ENCODE measurements around the gene SPARC. TPM values are rescaled to one million over a fixed set of nuclear protein-coding genes. Genes with fewer than 3 reads are reported as not detected.

The SPARC gene
- total RNA-seq, 1 experiment from 2014 or later = 386 TPM

DNA sequence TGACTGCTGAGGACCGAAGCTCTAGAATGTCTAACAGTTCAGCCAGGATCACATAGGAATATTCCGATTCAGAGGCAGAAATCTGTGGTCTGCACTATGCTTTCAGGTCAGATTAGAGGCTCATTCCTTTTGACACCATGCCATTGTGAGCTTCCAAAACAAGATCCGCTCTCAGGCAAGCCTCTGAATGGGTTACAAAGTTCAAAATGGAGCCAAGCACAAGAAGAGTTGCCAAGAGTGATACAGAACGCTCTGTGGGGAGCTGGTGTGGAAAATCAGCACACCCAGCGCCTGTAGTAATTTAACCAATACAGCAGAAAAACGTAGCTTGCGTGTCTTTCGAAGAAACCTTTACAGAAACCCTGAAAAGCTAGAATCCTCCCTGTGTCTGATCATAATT is 62.2 kb downstream of the SPARC start:
- DNase-seq (ENCODE audit: low read depth) = no peak

DNA sequence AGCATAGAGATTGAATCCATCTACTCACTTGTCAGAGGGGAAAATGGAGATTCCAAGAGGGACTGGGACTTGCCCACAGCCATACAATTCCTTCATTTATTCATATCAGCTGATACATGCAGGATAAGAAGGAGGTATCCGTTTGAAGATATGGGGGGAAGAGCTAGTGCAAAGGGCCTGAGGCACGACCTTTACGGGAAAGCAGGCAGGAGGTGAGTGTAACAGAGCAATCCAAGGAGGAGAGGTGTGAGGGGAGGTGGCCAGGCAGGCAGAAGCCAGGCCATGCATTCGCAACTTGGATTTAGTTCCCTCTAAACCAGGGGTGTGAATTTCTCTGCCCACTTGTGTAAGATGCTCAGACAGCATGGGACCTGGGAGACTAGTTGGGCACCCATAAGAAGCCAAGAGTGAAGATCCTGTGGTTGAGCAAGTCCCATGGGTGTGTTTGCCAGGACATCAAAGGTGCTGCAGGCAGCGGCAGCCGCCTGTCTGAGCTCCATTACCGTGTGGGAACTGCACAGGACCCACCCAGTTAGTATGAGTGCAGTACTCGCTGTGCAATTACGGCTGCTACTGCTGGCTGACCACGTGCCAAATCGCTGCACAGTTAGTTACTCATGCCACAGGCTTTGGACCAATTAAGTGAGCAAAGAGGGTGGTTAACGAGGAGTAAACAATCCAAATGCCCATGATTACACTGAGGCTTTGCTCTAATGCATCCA is 64.2 kb downstream of the SPARC start:
- peak; percentile 63 for DNase-seq (ENCODE audit: low read depth)

DNA sequence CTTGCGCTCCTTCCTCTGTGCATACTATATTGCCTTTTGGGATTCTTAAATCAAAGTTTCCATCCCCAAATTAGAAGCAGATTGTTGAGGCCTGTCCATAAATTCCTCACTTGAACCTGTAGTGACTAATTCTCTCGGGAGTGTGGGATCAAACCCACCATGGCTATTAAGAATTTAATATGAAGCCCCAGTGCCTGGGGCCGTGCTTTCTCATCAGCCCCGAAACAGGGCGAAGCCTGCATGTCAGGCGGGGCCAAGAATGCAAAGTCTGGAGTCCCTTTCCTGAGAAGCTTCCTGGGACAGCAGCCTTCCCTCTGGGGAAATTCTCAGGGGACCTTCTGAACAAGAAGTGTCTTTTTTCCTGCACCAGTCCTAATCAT is 66.3 kb downstream of the SPARC start:
- DNase-seq (ENCODE audit: low read depth) = no peak

DNA sequence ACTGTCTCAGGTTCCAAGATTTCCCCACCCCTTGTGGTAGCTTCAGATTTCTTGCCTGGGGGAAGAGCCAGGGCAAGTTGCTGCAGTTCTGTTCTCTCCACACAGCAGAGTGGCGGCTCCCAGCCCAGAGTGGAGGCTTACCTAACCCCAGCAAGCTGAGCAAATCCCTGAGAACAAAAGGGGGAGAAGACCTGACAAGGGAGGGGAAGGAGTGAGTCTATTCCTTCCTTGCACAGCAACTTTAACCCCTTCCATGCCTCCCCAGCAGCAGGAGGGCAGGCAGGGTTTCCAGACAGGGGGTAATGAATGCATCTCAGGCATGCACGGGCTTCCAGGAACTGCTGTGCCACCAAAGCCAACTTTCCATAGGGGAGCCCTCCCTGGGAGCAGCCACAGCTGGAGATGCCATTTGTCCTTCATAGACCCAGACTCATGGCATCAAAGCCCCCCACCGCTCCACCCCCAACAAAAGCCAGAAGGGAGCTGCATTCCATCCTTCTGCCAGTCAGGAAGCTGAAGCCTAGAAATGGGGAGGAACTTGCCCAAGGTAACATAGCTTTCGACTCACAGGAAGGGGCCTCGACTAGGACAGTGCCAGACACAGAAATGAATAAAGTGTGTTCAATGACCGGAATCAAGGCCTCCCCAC is 66.8 kb downstream of the SPARC start:
- no peak for DNase-seq (ENCODE audit: low read depth)

DNA sequence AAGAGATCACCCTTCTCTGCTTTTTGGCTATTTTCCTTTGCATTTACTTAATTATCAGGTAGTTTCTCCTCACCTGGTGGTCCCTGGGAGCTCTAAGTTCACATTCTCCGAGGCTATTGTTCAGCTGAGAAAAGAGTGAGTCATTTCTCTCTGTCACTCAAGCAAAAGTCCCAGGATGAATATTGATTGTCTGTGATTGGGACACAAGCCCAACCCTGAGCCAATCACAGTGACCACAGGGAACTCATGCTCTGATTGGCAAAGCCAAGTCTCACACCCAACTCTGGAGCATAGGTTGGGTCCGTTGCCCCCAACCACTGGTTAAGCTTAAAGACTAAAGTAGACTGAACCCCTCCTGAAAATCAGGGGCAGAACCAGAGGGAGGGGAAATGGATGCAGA is 67.8 kb downstream of the SPARC start:
- no peak for DNase-seq (ENCODE audit: low read depth)

DNA sequence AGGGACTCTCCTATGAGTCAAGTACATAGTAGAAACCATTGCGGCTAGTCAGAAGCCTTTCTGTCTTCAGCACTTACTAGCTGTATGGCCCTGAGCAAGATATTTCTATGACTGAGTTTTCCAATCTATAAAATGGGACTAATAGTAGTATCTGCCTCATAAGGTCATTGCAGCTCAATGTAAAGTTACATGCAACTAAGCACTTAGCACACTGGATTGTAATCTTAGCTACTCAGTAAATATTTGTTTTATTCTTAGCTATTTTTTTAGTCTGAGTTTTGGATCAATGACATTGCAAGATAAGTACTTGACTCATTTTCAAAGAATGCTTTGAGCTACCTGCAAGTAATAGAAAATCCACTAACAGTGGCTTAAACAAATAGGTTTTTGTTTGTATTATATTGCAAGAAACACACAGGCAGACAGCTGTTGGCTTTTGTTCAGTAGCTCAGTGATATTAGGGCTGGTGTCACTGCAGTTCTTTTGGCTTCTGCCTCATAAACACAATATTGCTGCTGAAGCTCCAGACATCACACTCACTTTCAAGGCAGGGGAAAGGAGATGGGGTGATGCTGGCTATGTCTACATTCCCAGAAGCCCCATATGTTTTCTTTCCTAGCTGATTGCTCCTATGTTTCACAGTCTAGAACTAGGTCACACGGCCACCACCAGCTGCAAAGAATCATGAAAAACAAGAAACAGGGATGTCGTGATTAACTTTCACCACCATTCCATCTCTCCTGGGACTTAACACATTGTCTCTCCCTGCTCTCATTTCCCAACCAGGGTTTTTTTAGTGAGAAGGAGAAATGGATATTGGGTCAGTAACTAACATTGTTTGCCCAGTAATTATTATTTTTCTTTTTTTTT is 68.6 kb downstream of the SPARC start:
- no peak for DNase-seq (ENCODE audit: low read depth)

DNA sequence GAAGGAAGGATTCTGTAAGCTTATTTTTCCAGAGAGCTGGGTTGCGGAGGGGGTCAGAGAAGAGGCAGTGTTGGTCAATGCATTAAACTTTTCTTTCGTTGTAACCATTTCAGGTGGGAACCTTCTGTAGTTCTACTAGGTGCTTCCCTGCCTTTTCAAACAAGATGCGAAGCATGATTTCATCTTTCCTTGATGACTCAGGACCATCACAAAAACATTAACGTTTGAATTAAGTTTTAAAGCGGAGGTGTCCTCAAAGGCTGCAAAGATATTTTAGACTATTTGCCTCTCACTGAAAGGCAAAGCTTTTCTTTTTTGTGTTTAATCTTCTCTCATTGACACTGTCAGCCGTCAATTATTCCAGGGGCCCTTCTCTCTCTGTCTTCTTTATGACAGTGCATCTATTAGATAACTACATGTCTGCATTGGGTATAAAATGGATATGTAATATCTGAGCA is 69.3 kb downstream of the SPARC start:
- no peak for DNase-seq (ENCODE audit: low read depth)

DNA sequence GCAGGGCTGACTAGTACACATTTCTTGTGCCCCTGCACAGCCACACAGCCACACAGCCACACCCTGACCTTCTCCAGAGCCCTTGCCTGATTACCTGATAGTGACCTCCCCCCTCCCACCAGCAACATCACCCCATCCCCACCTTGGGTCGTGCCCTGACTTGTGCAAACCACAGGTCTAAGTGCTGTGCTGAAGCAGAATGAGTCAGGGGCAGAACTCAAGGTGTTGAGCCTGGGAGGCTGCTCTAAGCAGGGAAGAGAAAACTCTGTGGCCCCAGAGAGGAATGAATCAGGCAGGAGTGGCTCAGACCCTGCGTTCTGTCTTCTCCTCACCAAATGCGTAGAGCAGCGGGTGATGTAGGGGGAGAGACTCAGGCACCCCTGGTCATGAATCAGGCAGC is 71.3 kb downstream of the SPARC start:
- peak; percentile 33 for DNase-seq (ENCODE audit: low read depth)

DNA sequence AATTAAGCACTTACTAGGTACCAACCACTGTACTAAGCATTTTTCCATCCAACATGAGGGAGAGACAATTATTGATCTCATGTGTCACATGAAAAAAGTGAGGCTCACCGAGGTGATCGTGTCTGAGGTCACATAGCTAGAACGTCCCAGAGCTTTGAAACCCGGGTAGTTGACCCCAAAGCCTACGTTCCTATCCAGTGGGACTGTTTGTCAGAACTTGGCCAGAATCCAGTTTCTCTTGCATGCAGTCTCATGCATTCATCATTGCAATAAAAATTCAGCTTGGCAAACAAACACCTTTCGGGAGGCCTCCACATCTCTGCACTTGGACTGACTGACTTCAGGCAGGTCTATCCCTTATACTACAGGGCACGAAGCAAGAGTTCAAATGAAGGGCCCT is 72.2 kb downstream of the SPARC start:
- no peak for DNase-seq (ENCODE audit: low read depth)

DNA sequence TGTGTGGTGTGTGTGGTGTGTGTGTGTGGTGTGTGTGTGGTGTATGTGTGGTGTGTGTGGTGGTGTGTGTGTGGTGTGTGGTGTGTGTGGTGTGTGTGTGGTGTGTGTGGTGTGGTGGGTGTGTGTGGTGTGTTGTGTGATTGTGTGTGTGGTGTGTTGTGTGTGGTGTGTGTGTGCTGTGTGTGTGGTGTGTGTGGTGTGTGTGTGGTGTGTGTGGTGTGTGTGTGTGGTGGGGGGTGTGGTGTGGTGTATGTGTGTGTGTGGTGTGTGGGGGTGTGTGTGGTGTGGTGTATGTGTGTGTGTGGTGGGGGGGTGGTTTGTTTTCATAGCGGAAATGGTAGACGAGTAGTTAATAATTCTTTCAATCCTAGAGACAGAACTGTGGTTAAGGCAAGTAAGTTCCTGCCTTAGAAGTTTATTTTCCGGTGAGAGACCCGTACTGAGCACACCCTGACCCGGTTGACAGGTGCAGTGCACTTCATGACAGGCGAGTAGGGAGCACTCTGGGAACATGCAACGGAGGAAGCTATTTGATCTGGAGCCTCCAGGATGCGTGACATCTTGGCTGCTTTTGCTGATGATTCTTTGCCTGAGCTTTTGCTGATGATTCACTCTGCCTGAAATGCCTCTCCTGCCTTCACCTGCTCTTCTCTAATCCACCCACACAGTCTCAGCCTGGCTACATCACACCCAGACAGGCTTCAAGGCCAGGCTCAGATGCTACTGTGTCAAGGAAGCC is 73.9 kb downstream of the SPARC start:
- no peak for DNase-seq (ENCODE audit: low read depth)

DNA sequence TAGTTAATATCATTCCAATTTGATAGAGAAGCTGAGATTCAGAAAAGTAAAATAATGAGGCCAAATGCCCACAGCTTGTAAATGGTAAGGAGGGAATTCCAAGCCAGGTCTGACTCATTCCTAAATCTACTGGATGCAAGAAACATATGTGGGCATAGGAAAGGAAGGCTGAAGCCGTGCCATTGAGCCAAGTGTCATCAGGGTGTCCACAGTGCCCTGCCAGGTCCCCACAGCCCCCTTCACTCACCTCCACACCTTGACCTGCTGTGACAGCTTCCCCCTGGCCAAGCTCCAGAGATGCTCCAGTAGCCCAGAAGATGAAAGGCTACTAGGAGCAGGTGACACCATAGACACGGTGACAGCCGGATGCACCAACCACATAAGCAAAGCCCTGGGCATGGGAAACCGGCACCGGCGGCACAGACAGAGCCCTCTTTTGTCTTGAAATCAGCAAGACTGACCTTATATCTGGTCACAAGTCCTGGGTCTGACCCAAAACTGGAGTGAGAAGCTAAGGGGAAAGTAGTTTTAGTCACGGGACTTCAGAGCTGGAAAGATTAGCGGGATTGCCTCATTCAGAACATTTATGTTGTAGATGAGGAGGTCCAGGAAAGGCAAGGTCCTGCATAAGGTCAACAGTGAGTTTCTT is 75.5 kb downstream of the SPARC start:
- DNase-seq (ENCODE audit: low read depth) = peak; percentile 13

Other genes with a start within 250 kb of the SPARC start
- gene SLC36A1, start 239.3 kb downstream of the SPARC start, total RNA-seq (2014; rRNA removed; shearing (Covaris generic)) = 1.7 and 3.5 TPM in 2 replicates
- 0.06 and 0.11 TPM in 2 replicates for gene FAT2, start 95.6 kb downstream of the SPARC start, total RNA-seq (2014; rRNA removed; shearing (Covaris generic))
- gene ATOX1, start 71.7 kb upstream of the SPARC start, total RNA-seq (2014; rRNA removed; shearing (Covaris generic)) = 96.9 and 105 TPM in 2 replicates
- 307 and 350 TPM in 2 replicates for gene G3BP1, start 85.0 kb upstream of the SPARC start, total RNA-seq (2014; rRNA removed; shearing (Covaris generic))
- not detected in 2 replicates for gene GLRA1, start 237.9 kb upstream of the SPARC start, total RNA-seq (2014; rRNA removed; shearing (Covaris generic))